SIG-M5 (cell line): Measurements from ENCODE around the gene FRMD4A.

ENCODE experiments used
- DNase-seq: peaks from one replicate; lab custom pipeline; 2025; lab: John Stamatoyannopoulos, UW

FRMD4A gene

DNA sequence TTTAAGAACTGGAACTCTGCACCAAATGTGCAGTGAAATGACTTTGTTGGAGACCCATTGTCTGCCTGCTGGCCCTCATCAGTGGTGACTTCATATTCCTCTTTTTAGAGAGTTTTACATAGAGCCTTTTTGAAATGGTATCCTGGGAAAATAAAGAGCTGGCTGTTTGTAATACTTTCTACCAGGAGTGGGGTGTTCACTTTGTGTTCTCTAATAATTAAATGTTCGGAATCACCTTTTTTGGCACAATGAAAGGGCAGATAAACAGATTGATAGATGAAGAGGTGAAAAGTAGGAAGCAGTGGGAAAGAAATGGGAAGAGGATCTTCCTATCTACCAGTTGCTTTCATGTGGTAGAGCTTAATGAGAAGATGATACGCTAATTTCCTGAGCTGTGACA is 688.4 kb downstream of the FRMD4A start:
- no peak for DNase-seq

DNA sequence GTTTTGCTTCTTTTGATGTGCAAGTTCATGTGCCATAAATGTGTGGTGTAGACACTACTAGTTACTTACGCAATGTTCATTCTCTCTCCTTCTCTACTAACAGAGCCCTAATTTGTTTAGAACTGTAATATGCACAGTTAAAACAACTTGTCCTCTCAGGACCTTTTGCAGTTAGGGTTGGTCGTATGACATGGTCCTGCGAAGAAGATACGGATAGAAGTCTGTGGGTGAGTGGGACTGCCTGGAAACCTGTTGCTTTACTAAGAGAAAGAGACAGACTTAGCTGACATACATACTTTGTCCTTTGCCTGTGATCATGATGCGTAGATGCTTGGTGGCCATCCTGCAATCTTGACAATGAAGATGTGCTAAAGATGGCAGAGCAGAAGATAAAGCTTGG is 692.8 kb downstream of the FRMD4A start:
- no peak for DNase-seq

DNA sequence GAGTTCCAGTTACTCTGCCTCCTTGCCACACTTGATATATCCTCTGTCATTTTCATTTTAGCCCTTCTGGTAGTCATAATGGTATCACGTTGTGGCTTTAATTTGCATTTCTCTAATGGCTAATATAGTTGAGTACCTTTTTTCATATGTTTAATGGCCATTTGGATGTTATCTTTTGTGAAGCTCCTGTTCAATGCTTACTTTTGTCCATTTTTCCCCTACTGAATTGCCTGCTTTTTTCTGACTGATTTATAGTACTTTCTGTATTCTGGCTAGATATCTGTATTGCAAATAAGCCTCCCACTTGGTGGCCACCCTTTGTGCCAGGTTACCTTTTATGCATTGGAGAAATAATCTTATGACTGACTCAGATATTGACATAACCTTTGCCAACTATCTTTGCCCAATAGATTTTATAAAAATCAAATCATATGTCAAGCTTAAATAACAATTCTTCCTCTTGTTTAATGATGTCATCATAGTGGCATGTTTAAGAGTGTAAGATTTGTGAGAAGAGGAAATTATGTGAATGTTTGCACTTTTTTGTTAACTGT is 693.3 kb downstream of the FRMD4A start:
- DNase-seq = no peak

DNA sequence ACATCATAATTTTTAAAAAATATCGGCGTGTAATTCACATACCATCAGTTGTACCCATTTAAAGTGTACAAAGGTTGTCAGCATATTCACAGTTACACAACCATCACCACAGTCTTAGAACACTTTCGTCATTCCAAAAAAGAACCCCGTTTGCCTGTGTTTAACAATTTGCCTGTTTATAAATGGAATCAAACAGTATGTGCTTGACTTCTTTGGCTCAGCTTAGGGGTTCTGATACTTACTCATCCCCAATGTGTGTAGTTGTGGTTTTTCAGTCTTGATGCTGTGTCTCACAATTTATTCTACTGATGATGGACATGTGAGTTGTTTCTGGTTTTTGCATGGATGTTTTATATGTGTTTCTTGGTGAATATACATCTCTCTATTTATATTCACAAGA is 693.9 kb downstream of the FRMD4A start:
- no peak for DNase-seq

DNA sequence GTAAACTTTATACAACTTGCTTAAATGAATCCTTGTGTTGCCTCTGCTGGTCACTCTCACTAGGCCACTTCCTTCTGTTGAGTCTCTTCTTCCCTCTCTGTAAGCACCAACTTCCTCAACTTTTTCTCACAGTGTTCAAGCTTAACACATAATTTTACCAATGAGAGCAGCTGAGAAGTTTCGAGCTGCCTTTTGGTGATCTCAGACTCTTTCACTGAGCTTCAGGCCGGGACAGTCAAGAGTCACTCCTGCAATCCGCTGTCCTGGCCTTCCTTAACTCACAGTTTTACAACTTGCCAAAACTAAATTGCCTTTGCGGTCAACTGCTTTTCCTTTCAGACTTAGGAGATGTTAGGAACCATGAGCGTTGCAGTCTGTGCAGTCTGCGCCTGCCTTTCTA is 696.5 kb downstream of the FRMD4A start:
- no peak for DNase-seq

DNA sequence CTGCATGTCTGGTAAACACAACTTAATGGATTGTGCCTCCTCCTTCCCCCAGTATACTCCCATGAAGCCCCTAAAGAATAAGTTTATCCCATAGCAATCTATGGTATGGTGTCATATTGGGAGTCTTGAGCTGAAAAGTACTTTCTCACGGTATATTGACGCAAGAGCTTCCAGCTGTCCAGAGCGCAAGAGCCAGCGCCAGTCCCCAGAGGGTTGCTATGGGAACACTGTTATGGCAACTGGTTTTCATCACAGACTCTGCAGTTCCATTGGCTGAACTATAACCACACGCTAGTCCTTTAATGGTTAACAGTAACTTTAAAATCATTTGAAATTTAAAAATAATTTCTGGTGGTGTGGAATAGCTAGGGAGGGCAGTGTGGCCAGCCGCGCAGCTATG is 697.0 kb downstream of the FRMD4A start:
- DNase-seq = no peak

DNA sequence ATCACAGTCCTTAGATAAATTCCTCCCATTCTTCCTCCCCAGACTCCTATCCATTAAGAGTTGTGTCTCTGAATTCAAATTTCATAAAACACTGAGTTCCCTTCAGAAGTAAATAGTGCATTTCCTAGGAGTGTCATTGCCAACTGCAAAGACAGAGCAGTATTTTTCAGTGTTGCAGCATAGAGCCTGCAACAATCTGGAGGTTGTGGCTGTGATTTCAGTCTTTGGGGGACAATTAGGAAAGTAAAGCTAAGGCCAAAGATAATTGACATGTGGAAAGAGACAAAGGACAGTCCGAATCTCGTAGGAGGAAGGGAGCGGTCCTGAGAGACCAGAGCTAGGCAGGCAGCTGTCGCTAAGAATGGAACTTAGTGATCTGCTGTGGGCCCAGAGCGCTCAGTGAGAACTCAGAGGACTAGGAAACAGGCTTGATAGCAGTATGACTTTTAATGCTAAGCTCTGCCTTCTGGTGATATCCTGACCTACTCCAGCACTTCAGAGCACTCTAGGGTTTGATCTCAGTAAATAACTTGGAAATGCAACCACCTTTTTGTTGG is 697.8 kb downstream of the FRMD4A start:
- DNase-seq = no peak

DNA sequence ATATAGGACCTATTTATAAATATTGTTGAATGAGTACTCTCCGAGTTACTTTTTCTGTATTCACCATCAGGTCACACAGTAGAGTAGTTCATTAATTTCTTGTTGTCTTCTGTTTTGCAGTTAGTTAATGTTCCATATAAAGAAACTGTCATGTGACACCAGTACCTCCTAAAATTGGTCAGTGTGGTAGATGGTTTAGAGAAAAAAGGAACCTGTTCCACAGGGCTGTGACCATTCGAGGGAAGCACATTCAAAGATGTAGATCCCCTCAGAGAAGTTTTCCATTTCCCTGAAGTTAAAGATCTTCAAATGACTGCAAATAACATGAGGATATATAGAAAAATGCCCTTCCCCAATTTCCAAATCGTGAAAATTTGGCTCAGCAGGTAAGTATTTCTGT is 698.3 kb downstream of the FRMD4A start:
- DNase-seq = no peak

DNA sequence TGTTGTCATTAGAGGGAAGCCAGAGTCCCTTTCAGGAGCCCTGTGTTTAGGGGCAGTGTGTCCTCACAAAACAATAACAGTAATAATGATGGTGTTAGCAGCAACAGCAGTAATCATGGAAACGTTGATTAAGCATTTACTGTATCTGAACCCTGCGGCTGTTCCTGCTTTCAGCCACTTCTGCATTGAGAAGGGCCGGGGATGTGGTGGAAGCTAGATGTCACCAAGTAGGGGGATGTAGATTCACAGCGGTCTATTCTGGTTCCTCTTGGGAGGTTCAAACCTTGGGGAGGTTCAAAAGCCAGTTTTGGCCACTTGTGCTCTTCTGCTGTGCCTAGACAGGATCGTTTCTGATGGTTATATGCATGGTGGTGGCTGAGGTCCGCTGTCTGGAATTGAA is 699.1 kb downstream of the FRMD4A start:
- DNase-seq = no peak

DNA sequence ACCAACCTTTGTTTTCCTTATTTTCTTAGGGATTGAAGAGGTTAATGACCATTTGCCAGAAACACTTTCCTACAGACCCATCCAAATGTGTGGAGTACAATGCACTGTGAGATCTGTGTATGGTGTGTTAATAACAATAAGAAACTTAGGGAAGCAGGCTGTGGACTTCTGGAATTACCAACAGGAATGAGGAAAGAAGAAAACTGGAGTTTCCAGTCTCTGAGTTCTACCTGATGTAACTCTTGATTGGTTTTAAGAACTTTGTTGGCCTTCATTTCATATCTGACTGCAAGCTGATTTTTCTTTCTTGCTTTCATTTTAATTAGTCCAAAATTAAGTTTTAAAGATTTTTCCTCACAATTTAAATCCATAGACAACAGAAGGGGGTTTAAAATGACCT is 700.5 kb downstream of the FRMD4A start:
- no peak for DNase-seq

DNA sequence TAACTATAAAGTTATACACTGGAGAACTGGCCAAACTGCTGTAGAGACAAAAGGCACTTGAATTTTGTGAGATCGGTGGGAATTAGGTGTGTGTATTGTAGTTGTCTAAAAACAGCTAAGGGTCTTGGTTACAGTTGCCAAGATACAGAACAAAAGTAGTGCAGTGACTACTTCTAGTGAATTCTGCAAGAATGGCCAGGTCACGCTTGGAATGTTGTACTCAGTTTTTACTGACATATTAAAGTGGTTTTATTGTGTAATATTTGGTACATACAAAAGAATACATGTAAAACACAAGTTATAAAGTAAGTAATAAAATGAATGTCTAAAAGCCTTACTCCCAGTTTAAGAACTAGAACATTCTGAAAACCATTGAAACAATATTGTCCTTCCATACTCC is 701.6 kb downstream of the FRMD4A start:
- DNase-seq = no peak

DNA sequence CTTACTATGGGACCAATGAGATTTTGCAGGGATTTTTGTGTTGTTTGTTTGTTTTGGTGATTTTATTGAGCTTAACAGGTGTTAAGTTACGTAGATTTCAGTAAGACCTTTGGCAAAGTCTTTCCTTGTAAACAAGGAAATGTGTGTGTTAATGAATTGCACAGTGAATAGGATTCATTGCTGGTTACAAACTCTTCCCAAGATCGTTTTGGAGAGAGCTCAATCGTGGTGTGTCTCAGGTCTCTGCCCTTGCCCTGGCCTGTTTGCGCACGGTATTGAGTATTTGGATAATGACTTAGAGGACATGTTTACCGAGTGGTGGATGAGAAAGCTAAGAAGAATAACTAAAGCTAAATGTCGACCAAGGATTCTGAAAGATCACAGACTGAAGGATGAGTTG is 702.1 kb downstream of the FRMD4A start:
- no peak for DNase-seq

DNA sequence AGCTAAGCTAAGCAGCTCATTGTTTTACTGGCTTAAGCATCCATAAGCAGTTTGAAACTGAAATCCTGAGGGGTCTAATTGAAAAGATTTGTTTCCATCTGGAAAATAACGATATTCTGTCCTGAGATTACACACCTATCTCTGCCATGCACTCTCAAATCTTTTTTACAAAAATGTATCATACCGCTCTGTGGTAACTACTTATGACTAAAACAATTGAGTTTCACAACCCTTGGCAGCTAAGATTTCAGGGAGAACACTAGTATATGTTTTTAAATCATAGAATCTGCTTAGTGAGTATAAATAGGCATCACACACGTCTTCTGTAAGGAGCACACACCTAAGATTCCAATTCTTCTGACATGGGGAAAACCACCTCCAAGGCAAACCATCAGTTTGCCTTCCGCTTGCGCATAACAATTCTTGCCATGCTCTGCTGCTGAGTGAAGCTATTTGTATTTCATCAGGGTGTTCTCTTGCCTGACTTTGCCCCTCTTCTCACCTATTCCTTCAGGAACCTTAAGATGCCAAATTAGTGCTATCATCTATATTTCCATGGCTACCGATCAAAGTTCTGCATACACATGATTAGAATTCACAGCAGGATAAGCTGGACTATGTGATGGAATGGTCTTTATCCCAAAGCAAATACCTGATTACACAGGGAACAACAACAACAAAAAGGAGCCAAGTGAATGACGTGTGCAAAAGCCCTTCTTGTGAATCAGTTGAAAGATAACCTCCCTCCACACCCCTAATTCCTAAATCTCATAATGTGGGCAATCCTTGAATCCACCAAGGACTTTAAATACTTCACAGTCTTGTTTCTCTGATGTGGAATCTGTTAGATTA is 703.0 kb downstream of the FRMD4A start:
- no peak for DNase-seq

DNA sequence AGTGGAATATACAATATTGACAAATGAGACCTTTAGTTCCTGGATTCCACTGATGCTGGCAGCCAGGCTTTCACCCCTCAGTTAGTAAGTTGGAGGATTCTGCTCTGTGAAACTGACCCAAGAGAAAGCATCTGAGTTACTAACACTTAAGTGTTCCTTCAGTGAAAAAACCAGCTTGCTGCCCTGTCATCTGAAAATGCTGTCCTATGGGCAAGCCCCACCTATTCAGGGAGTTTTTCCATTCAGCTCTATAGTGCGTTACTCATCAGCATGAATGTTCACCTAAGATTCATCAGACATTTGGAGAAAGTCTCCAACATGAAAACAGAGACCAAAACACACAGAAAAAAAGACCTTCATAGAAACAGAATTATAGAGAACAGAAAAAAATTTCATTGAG is 706.1 kb downstream of the FRMD4A start:
- no peak for DNase-seq

DNA sequence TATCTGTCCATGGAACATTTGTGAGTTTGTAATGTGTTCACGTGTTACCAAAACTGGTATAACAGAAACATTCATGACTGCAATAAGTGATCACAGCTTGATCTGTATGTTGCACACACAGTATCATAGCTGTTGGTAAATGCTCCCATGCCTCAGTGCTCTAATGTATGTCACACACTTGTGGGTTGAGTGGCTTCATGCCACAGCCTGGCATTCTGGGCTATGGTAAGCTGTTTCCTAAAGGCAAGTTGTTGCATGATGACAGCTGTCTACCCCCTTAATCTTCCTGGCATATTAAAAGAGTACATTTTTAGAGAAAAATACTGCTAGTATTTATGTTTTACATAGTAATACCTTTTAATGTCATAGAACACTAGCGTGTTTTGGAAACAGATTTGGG is 708.8 kb downstream of the FRMD4A start:
- DNase-seq = no peak

DNA sequence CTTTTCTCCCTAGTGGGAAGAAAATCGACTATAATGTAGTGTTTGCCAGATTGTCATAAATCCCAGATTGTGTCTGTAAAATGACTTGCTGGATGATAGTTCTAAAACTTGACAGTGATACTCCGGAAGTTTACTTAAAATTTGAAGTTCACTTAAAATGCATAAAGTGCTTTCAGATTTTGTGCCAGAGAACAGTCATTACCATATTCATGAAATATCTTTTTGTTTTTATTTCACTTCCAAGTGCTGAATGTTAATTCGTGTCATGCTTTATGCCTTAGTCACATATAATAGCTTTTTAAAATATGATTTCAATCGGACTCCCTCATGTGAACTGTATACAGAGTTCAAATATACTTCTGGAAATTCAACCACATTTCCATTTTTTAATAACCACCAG is 713.6 kb downstream of the FRMD4A start:
- DNase-seq = no peak

DNA sequence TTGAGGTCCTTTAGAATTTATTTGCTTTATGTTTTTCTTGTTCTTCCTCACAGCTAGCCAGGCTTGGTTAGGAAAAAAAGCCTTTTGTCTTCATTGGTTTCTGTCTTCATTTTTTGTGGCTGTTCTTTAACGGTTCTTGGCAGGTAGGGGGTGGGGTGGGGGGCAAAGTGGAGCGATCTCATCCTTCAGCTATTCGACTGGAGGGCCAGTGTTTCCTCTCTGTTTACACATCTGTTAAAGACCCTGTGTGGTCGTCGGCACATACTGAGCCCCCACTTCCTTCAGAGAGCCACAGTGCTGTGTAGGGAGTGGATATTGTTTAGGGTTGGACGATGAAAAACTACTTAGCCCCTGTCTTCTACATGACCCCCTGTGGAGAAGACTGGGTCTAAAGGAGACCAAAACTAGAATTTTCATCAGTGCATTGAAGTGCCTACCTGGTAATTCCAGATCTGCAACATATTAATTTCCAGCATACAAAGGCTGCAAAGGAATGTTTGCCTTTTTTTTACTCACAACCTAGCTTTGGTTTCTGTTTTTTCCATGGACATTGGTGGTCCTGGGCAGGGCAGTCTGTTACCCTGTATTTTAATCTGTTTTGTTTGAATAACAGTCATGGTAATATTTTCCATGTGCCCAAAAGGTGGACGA is 714.9 kb downstream of the FRMD4A start:
- DNase-seq = no peak

DNA sequence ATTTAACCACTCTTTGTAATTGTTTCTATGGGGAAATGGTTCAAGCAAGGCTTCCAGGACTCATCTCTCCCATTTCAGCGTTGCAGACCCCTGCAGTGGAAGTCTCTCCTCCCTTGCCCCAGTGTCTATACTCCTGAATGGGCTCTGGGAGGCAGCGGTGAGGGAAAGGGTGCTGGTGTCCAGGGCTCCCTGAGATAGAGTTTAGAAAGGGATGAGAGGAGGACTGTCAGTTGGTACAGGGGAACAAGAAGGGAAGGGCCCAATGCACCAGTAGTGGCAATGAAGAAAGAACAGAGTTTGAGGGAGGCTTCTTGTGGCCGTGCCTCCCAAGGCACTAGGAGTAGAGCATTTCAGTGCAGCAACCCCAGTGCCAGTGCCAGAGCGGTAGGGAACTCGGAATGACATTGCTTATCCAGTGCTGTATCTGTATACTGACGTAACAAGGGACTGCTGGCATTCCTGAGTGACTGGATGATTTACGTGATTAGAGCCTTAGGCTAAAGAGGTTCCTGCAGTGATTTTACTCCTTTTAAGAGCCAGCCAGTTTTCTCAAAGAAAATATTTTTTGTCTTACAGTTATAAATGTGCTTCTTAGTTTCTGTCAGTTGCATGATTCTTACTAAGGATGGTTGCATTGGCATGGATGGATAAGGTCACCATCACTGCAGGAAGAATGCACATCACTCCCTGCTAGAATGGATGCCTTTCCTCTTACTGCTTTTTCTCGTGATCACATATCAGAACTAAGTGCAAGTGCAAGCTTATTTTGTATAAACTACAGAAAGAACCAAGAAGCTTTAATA is 716.0 kb downstream of the FRMD4A start:
- no peak for DNase-seq

DNA sequence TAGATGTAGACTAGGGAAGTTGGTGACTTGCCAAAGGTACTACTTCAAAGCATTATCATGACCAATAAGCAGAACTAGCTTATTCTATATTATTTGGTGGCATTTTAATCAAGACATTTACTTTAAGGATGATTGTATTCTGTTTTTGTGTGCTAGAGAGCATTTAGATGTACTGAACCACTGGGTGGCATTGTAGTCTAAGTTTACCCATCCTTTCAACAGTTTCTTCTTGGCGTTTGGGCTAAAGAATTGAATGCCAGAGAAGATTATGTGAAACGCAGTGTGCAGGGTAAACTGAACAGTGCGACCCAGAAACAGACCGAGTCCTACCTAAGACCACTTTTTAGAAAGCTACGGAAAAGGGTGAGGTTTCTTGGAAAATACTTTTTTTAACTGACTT is 717.2 kb downstream of the FRMD4A start:
- no peak for DNase-seq

DNA sequence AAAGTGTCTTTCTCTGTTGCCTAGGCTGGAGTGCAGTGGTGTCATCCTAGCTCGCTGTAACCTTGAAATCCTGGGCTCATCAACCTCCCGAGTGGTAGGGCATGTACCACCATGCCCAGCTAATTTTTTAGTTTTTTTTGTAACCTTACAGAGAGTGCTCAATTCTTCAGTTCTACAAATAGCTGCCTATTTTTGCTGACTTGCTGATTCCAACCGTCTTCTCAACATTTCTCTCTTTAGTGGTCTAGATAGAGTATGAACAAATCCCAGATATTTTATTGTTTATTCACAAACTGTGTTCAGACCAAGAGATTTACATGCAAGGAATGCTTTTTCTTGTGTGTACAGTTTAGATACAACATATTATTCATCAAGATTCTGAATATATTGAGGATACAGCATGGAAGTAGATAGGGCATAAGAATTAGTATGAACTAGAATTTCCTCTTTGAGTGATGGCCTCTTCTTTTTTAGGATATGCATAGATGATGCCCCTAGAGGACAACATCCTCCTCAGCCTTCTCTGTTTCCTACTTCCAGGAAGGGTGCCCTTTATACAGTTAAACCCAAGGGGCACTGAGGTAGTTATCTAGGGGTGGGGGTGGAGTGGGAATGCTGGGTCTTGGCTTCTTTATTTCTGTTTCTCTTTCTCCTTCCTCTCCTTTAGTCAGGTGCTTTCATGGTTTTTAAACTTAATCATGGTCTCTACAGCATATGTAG is 717.9 kb downstream of the FRMD4A start:
- no peak for DNase-seq

DNA sequence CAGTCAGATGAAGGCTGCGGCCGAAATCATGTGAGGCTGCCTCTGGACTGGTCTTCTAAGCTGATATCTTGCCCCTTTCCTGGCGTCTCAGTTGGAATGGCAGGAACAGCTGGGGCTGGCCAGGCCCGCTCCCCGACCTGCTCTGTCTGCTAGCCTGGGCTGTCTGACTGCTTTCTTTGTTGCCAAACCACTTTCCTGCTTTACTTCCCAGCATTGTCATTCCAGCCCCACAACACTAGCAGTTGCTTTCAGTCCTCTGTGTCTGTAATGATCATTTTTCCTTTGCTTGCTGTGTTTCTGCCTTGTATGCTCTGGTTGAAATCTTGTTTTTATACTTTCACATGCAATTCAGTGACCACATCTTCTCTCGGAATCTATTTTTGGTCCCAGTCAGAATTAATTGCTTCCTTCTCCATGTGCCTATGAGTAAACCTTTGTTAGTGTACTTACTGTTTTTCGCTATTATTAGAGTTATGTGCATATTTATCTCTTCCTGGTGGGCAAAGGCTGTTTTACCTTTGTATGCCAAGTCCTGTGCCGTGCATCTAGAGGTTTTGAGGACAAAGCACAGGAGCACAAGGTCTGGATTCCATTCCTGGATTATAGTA is 722.4 kb downstream of the FRMD4A start:
- DNase-seq = no peak
